K562 (cell line): ENCODE data around the gene ASXL2. TPM values are rescaled to one million over a fixed set of nuclear protein-coding genes. Genes with fewer than 3 reads are reported as not detected.

ENCODE experiments used
- ATAC-seq: fragments of 200-7000 bp; cut with Tn5 transposase; 3 replicates; pipeline ENCODE4 v1.9.1; 2020; ENCODE audit warnings: moderate library complexity
- BruUV-seq: library from RNA; stranded (reverse); fragments of 400-500 nt; replicated peaks from 2 replicates; lab custom pipeline; 2021; lab: Mats Ljungman, UMichigan
- CTCF ChIA-PET: fragments of 300-600 bp; formaldehyde crosslinking; extraction: SDS; loops from one replicate; lab custom pipeline; 2021; ENCODE audit warnings: low intra/inter-chr PET ratio; lab: Yijun Ruan, JAX
- POLR2A ChIA-PET: fragments of 300-600, 350-650 bp; sonication (Branson Sonifier 250); formaldehyde crosslinking; extraction: SDS; loops from one replicate; lab custom pipeline; 2021; ENCODE audit warnings: antibody characterized with exemption, inconsistent platforms; lab: Yijun Ruan, JAX
- DNase-seq, 4 experiments: peaks; one replicate each; pipeline versions ENCODE4 v3.0.0 to v3.0.0-alpha.2; 2011 to 2018; ENCODE audit warnings: low spot score in 3 of 4, mixed read lengths in 3 of 4; ENCODE audit errors: extremely low read depth in 1 of 4
- FAIRE-seq: peaks from 2 replicates; lab custom pipeline; 2011; peaks lifted over from hg19 to GRCh38; lab: Jason Lieb, UNC
- H2AFZ ChIP-seq: 2 replicates; pipeline ENCODE4 v1.6.0; 2011; ENCODE audit warnings: low read depth, low read length, control low read depth, inconsistent platforms
- H3K27ac ChIP-seq: fragments of 200-600 bp; 3 replicates; pipeline ENCODE4 v1.8.0; 2011; ENCODE audit warnings: low read depth, mild to moderate bottlenecking, control low read depth, inconsistent platforms, low read length, moderate library complexity, mixed read lengths; ENCODE audit errors: extremely low read depth
- H3K27me3 ChIP-seq, 2 experiments: fragments of 300-600 bp in 1 of 2; 2 replicates in 1 of 2; 3 replicates in 1 of 2; pipeline versions ENCODE4 v1.6.0 to v1.8.0; 2011; ENCODE audit warnings: inconsistent platforms in 2 of 2, low read length in 2 of 2, mild to moderate bottlenecking in 1 of 2, mixed read lengths in 1 of 2, moderate library complexity in 1 of 2; ENCODE audit not compliant: control insufficient read depth in 2 of 2, insufficient read depth in 2 of 2
- H3K36me3 ChIP-seq: fragments of 300-600 bp; 3 replicates; pipeline ENCODE4 v1.8.0; 2011; ENCODE audit warnings: mild to moderate bottlenecking, low read length, inconsistent platforms; ENCODE audit not compliant: control insufficient read depth, insufficient read depth
- H3K4me1 ChIP-seq, 2 experiments: fragments of 200-600 bp in 1 of 2; replicated peaks in 1 of 2; 2 replicates in 1 of 2; 3 replicates in 1 of 2; pipeline versions ENCODE4 v1.5.1 to v1.8.0; 2011; ENCODE audit warnings: inconsistent platforms in 2 of 2, low read length in 2 of 2, mild to moderate bottlenecking in 1 of 2, mixed read lengths in 1 of 2, moderate library complexity in 1 of 2; ENCODE audit not compliant: control insufficient read depth in 2 of 2, insufficient read depth in 2 of 2
- H3K4me2 ChIP-seq: 2 replicates; pipeline ENCODE4 v1.6.1; 2011; ENCODE audit warnings: low read length, control low read depth, inconsistent platforms, mixed read lengths; ENCODE audit not compliant: insufficient read depth
- H3K4me3 ChIP-seq: fragments of 200-600 bp; sonication (generic), shearing (Covaris generic); 2 replicates; pipeline ENCODE4 v1.5.1; 2016; ENCODE audit warnings: control low read depth, inconsistent platforms
- H3K79me2 ChIP-seq: fragments of 200-600 bp; 3 replicates; pipeline ENCODE4 v1.8.0; 2011; ENCODE audit warnings: low read length, inconsistent platforms; ENCODE audit not compliant: control insufficient read depth, insufficient read depth
- H3K9ac ChIP-seq, 2 experiments: 2 replicates each; pipeline versions ENCODE4 v1.6.0 to v1.6.1; 2011; ENCODE audit warnings: low read depth in 2 of 2, low read length in 2 of 2, control low read depth in 1 of 2, inconsistent platforms in 1 of 2, mild to moderate bottlenecking in 1 of 2, mixed read lengths in 1 of 2; ENCODE audit not compliant: insufficient read depth in 1 of 2
- H3K9me1 ChIP-seq: one replicate; pipeline ENCODE4 v1.6.0; 2011; ENCODE audit warnings: inconsistent platforms, mild to moderate bottlenecking, low read length, moderate library complexity; ENCODE audit not compliant: control insufficient read depth, insufficient read depth
- H3K9me3 ChIP-seq: replicated peaks from 2 replicates; pipeline ENCODE4 v1.5.1; 2011; ENCODE audit warnings: low read depth, low read length, inconsistent platforms; ENCODE audit not compliant: control insufficient read depth, insufficient read depth
- H4K20me1 ChIP-seq: replicated peaks from 2 replicates; pipeline ENCODE4 v1.6.1; 2011; ENCODE audit warnings: low read length, inconsistent platforms, mixed read lengths; ENCODE audit not compliant: control insufficient read depth, insufficient read depth
- BCLAF1 ChIP-seq, 2 experiments: fragments of 450-650 bp in 1 of 2; IDR thresholded peaks; 2 replicates each; pipeline ENCODE4 v1.6.1; 2011 to 2017; ENCODE audit warnings: low read depth in 2 of 2, antibody characterized with exemption in 1 of 2, borderline replicate concordance in 1 of 2, low read length in 1 of 2, mild to moderate bottlenecking in 1 of 2, mixed read lengths in 1 of 2; ENCODE audit not compliant: control insufficient read depth in 1 of 2
- BCOR ChIP-seq: fragments of 450-650 bp; IDR thresholded peaks from 2 replicates; pipeline ENCODE4 v1.6.1; 2016
- E2F5 ChIP-seq: sonication (generic); formaldehyde crosslinking; IDR thresholded peaks from 2 replicates; pipeline ENCODE4 v1.8.0; 2022; ENCODE audit warnings: mild to moderate bottlenecking, missing genetic modification reagents
- FOSL1 ChIP-seq: fragments of 200-800 bp; sonication (Bioruptor generic); conservative IDR thresholded peaks from 2 replicates; pipeline ENCODE4 v1.6.1; 2016; ENCODE audit warnings: missing genetic modification characterization, missing compliant biosample characterization
- JUND ChIP-seq, 2 experiments: IDR thresholded peaks; 2 replicates in 1 of 2; 3 replicates in 1 of 2; pipeline ENCODE4 v1.6.1; 2011; ENCODE audit warnings: borderline replicate concordance in 2 of 2, low read depth in 2 of 2, low read length in 2 of 2, improper control_type of control experiment in 1 of 2, missing biosample characterization in 1 of 2, missing genetic modification characterization in 1 of 2, missing genetic modification reagents in 1 of 2
- KDM1A ChIP-seq, 2 experiments: fragments of 450-650 bp; IDR thresholded peaks; 2 replicates each; pipeline ENCODE4 v1.6.1; 2016; ENCODE audit warnings: mild to moderate bottlenecking in 2 of 2
- KLF10 ChIP-seq: fragments of 250-450 bp; sonication (Bioruptor Pico); IDR thresholded peaks from 2 replicates; pipeline ENCODE4 v1.6.1; 2021; ENCODE audit warnings: matching md5 sums
- PTBP1 ChIP-seq: fragments of 200-400 bp; formaldehyde crosslinking; IDR thresholded peaks from 2 replicates; pipeline ENCODE4 v1.6.1; 2017; ENCODE audit warnings: low read depth, low read length
- SRF ChIP-seq, 2 experiments: fragments of 250-450, 450-650 bp in 1 of 2; sonication (Bioruptor Pico) in 1 of 2; sonication (generic) in 1 of 2; formaldehyde crosslinking; IDR thresholded peaks; 2 replicates each; pipeline versions ENCODE4 v1.5.0 to v1.5.1; 2020 to 2022; ENCODE audit warnings: mild to moderate bottlenecking in 1 of 2, missing genetic modification reagents in 1 of 2
- THRA ChIP-seq: fragments of 450-650 bp; IDR thresholded peaks from 2 replicates; pipeline ENCODE4 v1.6.1; 2017; ENCODE audit warnings: mild to moderate bottlenecking, moderate library complexity
- ZNF175 ChIP-seq: fragments of 200-800 bp; sonication (Bioruptor generic); IDR thresholded peaks from 2 replicates; pipeline ENCODE4 v1.6.1; 2016; ENCODE audit warnings: low read depth, mild to moderate bottlenecking, missing genetic modification characterization, missing compliant biosample characterization
- ZNF785 ChIP-seq: fragments of 250-450 bp; sonication (Bioruptor Pico); IDR thresholded peaks from 2 replicates; pipeline ENCODE4 v1.4.0; 2020; ENCODE audit warnings: mild to moderate bottlenecking
- WGBS: fragments of 100-300 bp; shearing (Covaris generic); methylation state at CpG from one replicate; pipeline ENCODE4 v1.1.6; 2016; ENCODE audit warnings: low coverage, mixed read lengths; ENCODE audit not compliant: insufficient coverage; ENCODE audit errors: missing lambda C conversion rate; 5-methylcytosine and 5-hydroxymethylcytosine counted together
- in situ Hi-C: fragments of 300-500 bp; cut with MboI; formaldehyde crosslinking; loops from 4 replicates; pipeline ENCODE4 v1.15.0; 2018; ENCODE audit warnings: inconsistent platforms, mixed read lengths
- intact Hi-C: fragments of 100-400 bp; cut with micrococcal nuclease; formaldehyde crosslinking; loops from 2 replicates; pipeline ENCODE4 v1.14.2; 2022
- polyA plus RNA-seq, 8 experiments: library from polyadenylated mRNA; depleted of rRNA in 4 of 8; stranded (reverse) in 5 of 8; unstranded in 3 of 8; fragments of >200 nt; fragmentation: Nextera tagmentation in 2 of 8; fragmentation: Illumina TruSeq in 1 of 8; extraction: Ambion mirVana in 2 of 8; extraction: Trizol in 1 of 8; gene quantifications; 2 replicates each; pipeline versions ENCODE4 v1.2.1 to v1.2.3, GENCODE V29; 2011 to 2014; ENCODE audit warnings: inconsistent platforms in 1 of 8, missing spikeins in 1 of 8
- total RNA-seq, 7 experiments: library from RNA; depleted of rRNA in 6 of 7; stranded (reverse); fragments of >200 nt in 6 of 7; fragmentation: Illumina TruSeq in 2 of 7; extraction: Trizol in 2 of 7; gene quantifications; 2 replicates each; pipeline versions ENCODE4 v1.2.1 to v1.2.3, GENCODE V29; 2011 to 2021; ENCODE audit warnings: low replicate concordance in 1 of 7

Gene ASXL2
- total and polyA plus RNA-seq, 9 of the 15 experiments (the other 6 are each of a cell fraction or from before 2014, with no cell fraction given): 2.2 to 25.9 (median 9.0) TPM

GRCh38 chr2:25879133-25879730 lies 945 bp upstream of the ASXL2 start:
- ChIA-PET POLR2A (interaction anchor here (0.8 to 2.3 kb wide), 11 partner anchors 9 to 102 kb away, joined by 3 to 18 read pairs (median 5); partner anchors contain the start of gene KIF3C), CTCF (no interaction called here)
- Histone ChIP-seq H3K9ac (peak overlapping the region in 1 of 2 experiments; percentile 69; a peak in 2 of 4 replicates), H3K9me3 (no peaks in the 10 kb centered on the region), H3K27ac (peak overlapping the region; percentile 80), H3K27me3 (no peaks in the 10 kb centered on the region), H3K9me1 (no peaks in the 10 kb centered on the region), H3K4me1 (peaks cover 5 to 9% of the 10 kb centered on the region in 2 experiments), H3K4me3 (peak overlapping the region; percentile 92), H3K4me2 (peak overlapping the region; percentile 80), H2AFZ (peak overlapping the region; percentile 97), H4K20me1 (no peaks in the 10 kb centered on the region), H3K79me2 (peaks cover 40% of the 10 kb centered on the region), H3K36me3 (peaks cover 10% of the 10 kb centered on the region; the same call in 1 of the 3 replicates)
- ATAC-seq (no peak), DNase-seq (no peak), FAIRE-seq (no peak)
- BruUV-seq: no TSS peak
- in situ Hi-C loops: no loop called here
- intact Hi-C loops: no loop called here
- WGBS: 63% methylated on average over 5 of the region's 5 CpGs
- TF ChIP-seq JUND (IDR thresholded peaks at IDR 0.05; ENCODE audit: borderline replicate concordance, low read depth, low read length) (0 out of 2 replicates have a peak, but pooled peaks have one; percentile 5), JUND (tag; IDR thresholded peaks at IDR 0.05; ENCODE audit: borderline replicate concordance, low read depth, low read length) (no peak), ZNF785 (no peak), E2F5 (no peak), SRF (CRISPR knock-in tag; IDR thresholded peaks at IDR 0.05) (no peak), PTBP1 (no peak), BCLAF1 (IDR thresholded peaks at IDR 0.05; ENCODE audit: borderline replicate concordance in 1 of 2, control insufficient read depth in 1 of 2, low read depth in 2 of 2, low read length in 1 of 2) (no peak), FOSL1 (peak; percentile 48; the same call in 1 of the 2 replicates), BCOR (no peak), KLF10 (CRISPR knock-in tag) (no peak), THRA (no peak), KDM1A (IDR thresholded peaks at IDR 0.05) (peak in 1 of 2 experiments; percentile 29; a peak in 1 of 4 replicates), ZNF175 (CRISPR knock-in tag) (no peak)
